Smooth muscle cell of the brain vasculature (primary cell): ENCODE results near the gene MKNK2.
"Not testable (repeated sequence)": the region's sequence is repeated elsewhere in the genome, so short reads cannot be mapped to it uniquely, and the experiment has no call there.

Source experiments
- DNase-seq: peaks from one replicate; pipeline ENCODE4 v3.0.0-alpha.2; 2012; ENCODE audit warnings: low read depth, low spot score

The MKNK2 gene

GRCh38 chr19:1992759-1993260, 58.2 kb downstream of the MKNK2 start:
- no peak for DNase-seq

GRCh38 chr19:1991018-1991913, 59.8 kb downstream of the MKNK2 start:
- DNase-seq: no peak

- DNase-seq: no peak
Observed at GRCh38 chr19:1990230-1991017, 60.6 kb downstream of the MKNK2 start.

GRCh38 chr19:1989513-1990229, 61.4 kb downstream of the MKNK2 start:
- no peak for DNase-seq

GRCh38 chr19:1988464-1988863, 62.6 kb downstream of the MKNK2 start:
- not testable (repeated sequence) for DNase-seq
